Mucosa of descending colon (tissue), 3 donors: ENCODE measurements around the gene ARL5A. TPM values are rescaled to one million over a fixed set of nuclear protein-coding genes. Genes with fewer than 3 reads are reported as not detected.

Experiments used
- ATAC-seq: fragments of 200-7000 bp; cut with Tn5 transposase; one replicate; pipeline ENCODE4 v1.9.1; 2020; ENCODE audit warnings: mild to moderate bottlenecking, moderate library complexity
- DNase-seq, 3 donors: peaks; one replicate each; pipeline ENCODE4 v3.0.0-alpha.2; 2020
- H3K36me3 ChIP-seq: fragments of 200-600 bp; one replicate; pipeline ENCODE4 v1.8.0; 2021; ENCODE audit warnings: low read depth, mild to moderate bottlenecking
- H3K4me1 ChIP-seq: fragments of 200-600 bp; one replicate; pipeline ENCODE4 v1.8.0; 2021; ENCODE audit warnings: low read depth, mild to moderate bottlenecking
- H3K4me3 ChIP-seq: fragments of 200-600 bp; one replicate; pipeline ENCODE4 v1.8.0; 2021; ENCODE audit warnings: mild to moderate bottlenecking
- H3K9me3 ChIP-seq: fragments of 200-600 bp; one replicate; pipeline ENCODE4 v1.8.0; 2021; ENCODE audit warnings: mild to moderate bottlenecking
- CTCF ChIP-seq: fragments of 200-600 bp; IDR thresholded peaks from one replicate; pipeline ENCODE4 v1.8.0; 2022; ENCODE audit warnings: antibody characterized with exemption, mild to moderate bottlenecking
- intact Hi-C, 2 donors: fragments of 100-400 bp; cut with DNase I in 1 of 2; cut with micrococcal nuclease in 1 of 2; formaldehyde crosslinking; loops; one replicate each; pipeline versions ENCODE4 v1.11.0 to v1.11.1; 2022; cut with DNase I, micrococcal nuclease
- total RNA-seq, 3 donors: library from RNA; stranded (reverse); fragmentation: NEBNext Ultra II Directional in 2 of 3; extraction: Animal tissue kit (Norgen Biotek cat#: 25700) in 2 of 3; gene quantifications; one replicate each; pipeline versions ENCODE4 v1.2.1 to v1.2.4, GENCODE V29; 2021 to 2023
- donor health status: DM: no; HTN: no; CAD: no; lungs with moderate emphysema.
- donor health status: DM: no; HTN: no; CAD: no.
- donor health status: DM: no; HTN: yes; CAD: no.

Gene ARL5A
- total RNA-seq, 3 donors from 2014 or later, result 38.5 to 55.9 (median 39.5) TPM

- H3K36me3 ChIP-seq, result no peaks in the 10 kb centered on the region
- DNase-seq (no peak), ATAC-seq (no peak)
- TF ChIP-seq CTCF, result no peak
- H3K9me3 ChIP-seq, result no peaks in the 10 kb centered on the region
- intact Hi-C loops, result no loop called here
- peaks cover 9% of the 10 kb centered on the region for H3K4me1 ChIP-seq
- no peak overlapping the region for H3K4me3 ChIP-seq
Observed at GRCh38 chr2:151815821-151816489, 12.3 kb downstream of the ARL5A start.

GRCh38 chr2:151810489-151810888 lies 17.7 kb downstream of the ARL5A start:
- no peak overlapping the region for H3K4me3 ChIP-seq
- DNase-seq (no peak), ATAC-seq (no peak)
- no peak for TF ChIP-seq CTCF
- no peaks in the 10 kb centered on the region for H3K4me1 ChIP-seq
- intact Hi-C loops, result no loop called here
- H3K9me3 ChIP-seq, result no peaks in the 10 kb centered on the region
- H3K36me3 ChIP-seq, result no peaks in the 10 kb centered on the region

- intact Hi-C loops, result no loop called here
- no peak for TF ChIP-seq CTCF
- no peak for DNase-seq
- Histone ChIP-seq H3K9me3 (no peaks in the 10 kb centered on the region), H3K4me3 (no peak overlapping the region), H3K4me1 (no peaks in the 10 kb centered on the region), H3K36me3 (no peaks in the 10 kb centered on the region)
- no peak for ATAC-seq
Observed at GRCh38 chr2:151809073-151809383, 19.2 kb downstream of the ARL5A start.

- Histone ChIP-seq H3K36me3 (no peaks in the 10 kb centered on the region), H3K9me3 (no peaks in the 10 kb centered on the region), H3K4me3 (no peak overlapping the region), H3K4me1 (no peaks in the 10 kb centered on the region)
- no peak for ATAC-seq
- intact Hi-C loops, result no loop called here
- TF ChIP-seq CTCF, result no peak
- no peak for DNase-seq
Observed at GRCh38 chr2:151808258-151809072, 19.8 kb downstream of the ARL5A start.

GRCh38 chr2:151805961-151806360 lies 22.3 kb downstream of the ARL5A start:
- no peaks in the 10 kb centered on the region for H3K9me3 ChIP-seq
- DNase-seq, result no peak
- no peak for TF ChIP-seq CTCF
- intact Hi-C loops, result no loop called here
- H3K4me3 ChIP-seq, result no peak overlapping the region
- ATAC-seq, result no peak
- H3K4me1 ChIP-seq, result no peaks in the 10 kb centered on the region
- H3K36me3 ChIP-seq, result no peaks in the 10 kb centered on the region
